Jurkat, Clone E6-1 (cell line): ENCODE data around the gene NR4A2.
"Not testable (repeated sequence)": the region's sequence is repeated elsewhere in the genome, so short reads cannot be mapped to it uniquely, and the experiment has no call there.

Experiments used
- DNase-seq: peaks from one replicate; pipeline ENCODE4 v3.0.0-alpha.2; 2011; ENCODE audit warnings: low read depth, low spot score
- H3K4me3 ChIP-seq: 2 replicates; pipeline ENCODE4 v1.5.1; 2011; ENCODE audit warnings: mild to moderate bottlenecking, low read length, control low read depth, moderate library complexity

NR4A2 gene

GRCh38 chr2:156325688-156326525 is 6.6 kb downstream of the NR4A2 start:
- DNase-seq, result no peak
- no peak overlapping the region for H3K4me3 ChIP-seq

GRCh38 chr2:156323754-156324153 is 8.8 kb downstream of the NR4A2 start:
- no peak for DNase-seq
- H3K4me3 ChIP-seq, result no peak overlapping the region

- no peak for DNase-seq
- no peak overlapping the region for H3K4me3 ChIP-seq
Measured at GRCh38 chr2:156322686-156323231, 9.8 kb downstream of the NR4A2 start.

- no peak overlapping the region for H3K4me3 ChIP-seq
- no peak for DNase-seq
Measured at GRCh38 chr2:156322051-156322685, 10.4 kb downstream of the NR4A2 start.

- H3K4me3 ChIP-seq, result no peak overlapping the region
- no peak for DNase-seq
Measured at GRCh38 chr2:156321243-156321904, 11.1 kb downstream of the NR4A2 start.

- no peak for DNase-seq
- H3K4me3 ChIP-seq, result no peak overlapping the region
Measured at GRCh38 chr2:156320486-156321098, 11.9 kb downstream of the NR4A2 start.

- H3K4me3 ChIP-seq, result no peak overlapping the region
- DNase-seq, result no peak
Measured at GRCh38 chr2:156319811-156320485, 12.6 kb downstream of the NR4A2 start.

GRCh38 chr2:156317631-156318030 is 14.9 kb downstream of the NR4A2 start:
- no peak overlapping the region for H3K4me3 ChIP-seq
- no peak for DNase-seq

GRCh38 chr2:156311976-156312375 is 20.5 kb downstream of the NR4A2 start:
- no peak overlapping the region for H3K4me3 ChIP-seq
- DNase-seq, result no peak

- H3K4me3 ChIP-seq, result no peak overlapping the region
- DNase-seq, result no peak
Measured at GRCh38 chr2:156310773-156311172, 21.7 kb downstream of the NR4A2 start.

GRCh38 chr2:156309917-156310316 is 22.6 kb downstream of the NR4A2 start:
- DNase-seq, result no peak
- H3K4me3 ChIP-seq, result no peak overlapping the region

- no peak overlapping the region for H3K4me3 ChIP-seq
- no peak for DNase-seq
Measured at GRCh38 chr2:156309167-156309566, 23.4 kb downstream of the NR4A2 start.

- no peak for DNase-seq
- no peak overlapping the region for H3K4me3 ChIP-seq
Measured at GRCh38 chr2:156306821-156307220, 25.7 kb downstream of the NR4A2 start.

- DNase-seq, result no peak
- H3K4me3 ChIP-seq, result no peak overlapping the region
Measured at GRCh38 chr2:156305121-156305520, 27.4 kb downstream of the NR4A2 start.

GRCh38 chr2:156300337-156300736 is 32.2 kb downstream of the NR4A2 start:
- DNase-seq, result no peak
- H3K4me3 ChIP-seq, result no peak overlapping the region

GRCh38 chr2:156294945-156295580 is 37.5 kb downstream of the NR4A2 start:
- DNase-seq, result no peak
- H3K4me3 ChIP-seq, result no peak overlapping the region

- not testable (repeated sequence) for DNase-seq
Measured at GRCh38 chr2:156293382-156293781, 39.1 kb downstream of the NR4A2 start.

GRCh38 chr2:156279446-156280150 is 52.9 kb downstream of the NR4A2 start:
- no peak overlapping the region for H3K4me3 ChIP-seq

More at GRCh38 chr2:156293382-156293781, 39.1 kb downstream of the NR4A2 start:
- not testable (repeated sequence) for H3K4me3 ChIP-seq

More at GRCh38 chr2:156279446-156280150, 52.9 kb downstream of the NR4A2 start:
- DNase-seq, result no peak
